GM19351 (cell line): ENCODE measurements around the gene PALLD.

Source experiments
- ATAC-seq: cut with Tn5 transposase; IDR thresholded peaks from one replicate; pipeline ENCODE4 v1.9.1; 2021; ENCODE audit warnings: mild to moderate bottlenecking, moderate library complexity; ENCODE audit not compliant: unreplicated experiment

Gene PALLD

GRCh38 chr4:168642591-168642990 is 145.7 kb downstream of the PALLD start:
- ATAC-seq: no peak

GRCh38 chr4:168643111-168643795 is 146.4 kb downstream of the PALLD start:
- no peak for ATAC-seq

GRCh38 chr4:168643796-168644159 is 146.9 kb downstream of the PALLD start:
- no peak for ATAC-seq

GRCh38 chr4:168646001-168646768 is 149.3 kb downstream of the PALLD start:
- no peak for ATAC-seq

GRCh38 chr4:168647646-168648375 is 151.0 kb downstream of the PALLD start:
- ATAC-seq: no peak

- no peak for ATAC-seq
Observed at GRCh38 chr4:168648494-168648893, 151.6 kb downstream of the PALLD start.

GRCh38 chr4:168648929-168649328 is 152.1 kb downstream of the PALLD start:
- no peak for ATAC-seq

- no peak for ATAC-seq
Observed at GRCh38 chr4:168651374-168651773, 154.5 kb downstream of the PALLD start.

- ATAC-seq: no peak
Observed at GRCh38 chr4:168651864-168652263, 155.0 kb downstream of the PALLD start.

GRCh38 chr4:168652755-168653154 is 155.9 kb downstream of the PALLD start:
- ATAC-seq: no peak

GRCh38 chr4:168654104-168654847 is 157.4 kb downstream of the PALLD start:
- no peak for ATAC-seq

GRCh38 chr4:168654848-168655174 is 158.0 kb downstream of the PALLD start:
- ATAC-seq: no peak

- ATAC-seq: no peak
Observed at GRCh38 chr4:168655182-168655581, 158.3 kb downstream of the PALLD start.

- ATAC-seq: no peak
Observed at GRCh38 chr4:168656055-168656660, 159.3 kb downstream of the PALLD start.

GRCh38 chr4:168656946-168657473 is 160.2 kb downstream of the PALLD start:
- no peak for ATAC-seq

GRCh38 chr4:168658751-168659150 is 161.9 kb downstream of the PALLD start:
- ATAC-seq: no peak

- ATAC-seq: no peak
Observed at GRCh38 chr4:168659741-168660465, 163.1 kb downstream of the PALLD start.

- no peak for ATAC-seq
Observed at GRCh38 chr4:168662297-168662984, 165.6 kb downstream of the PALLD start.

- no peak for ATAC-seq
Observed at GRCh38 chr4:168664242-168664891, 167.5 kb downstream of the PALLD start.
